Measurements from ENCODE around the gene VSIG10.

GRCh38 chr12:118107011-118107410, 3.2 kb upstream of the VSIG10 start:
- TF ChIP-seq SNAI2 (CRISPR knock-in tag; IDR thresholded peaks at IDR 0.05) (no peak), TSHZ2 (CRISPR knock-in tag; IDR thresholded peaks at IDR 0.05) (no peak)
